NCI-H2081 treated with DMSO at 0.1 percent for 48 hours (cell line): ENCODE results near the gene KIF1B.
"Not testable (repeated sequence)": the region's sequence is repeated elsewhere in the genome, so short reads cannot be mapped to it uniquely, and the experiment has no call there.

Experiments
- DNase-seq: peaks from one replicate; lab custom pipeline; 2025; lab: John Stamatoyannopoulos, UW

KIF1B gene

DNA sequence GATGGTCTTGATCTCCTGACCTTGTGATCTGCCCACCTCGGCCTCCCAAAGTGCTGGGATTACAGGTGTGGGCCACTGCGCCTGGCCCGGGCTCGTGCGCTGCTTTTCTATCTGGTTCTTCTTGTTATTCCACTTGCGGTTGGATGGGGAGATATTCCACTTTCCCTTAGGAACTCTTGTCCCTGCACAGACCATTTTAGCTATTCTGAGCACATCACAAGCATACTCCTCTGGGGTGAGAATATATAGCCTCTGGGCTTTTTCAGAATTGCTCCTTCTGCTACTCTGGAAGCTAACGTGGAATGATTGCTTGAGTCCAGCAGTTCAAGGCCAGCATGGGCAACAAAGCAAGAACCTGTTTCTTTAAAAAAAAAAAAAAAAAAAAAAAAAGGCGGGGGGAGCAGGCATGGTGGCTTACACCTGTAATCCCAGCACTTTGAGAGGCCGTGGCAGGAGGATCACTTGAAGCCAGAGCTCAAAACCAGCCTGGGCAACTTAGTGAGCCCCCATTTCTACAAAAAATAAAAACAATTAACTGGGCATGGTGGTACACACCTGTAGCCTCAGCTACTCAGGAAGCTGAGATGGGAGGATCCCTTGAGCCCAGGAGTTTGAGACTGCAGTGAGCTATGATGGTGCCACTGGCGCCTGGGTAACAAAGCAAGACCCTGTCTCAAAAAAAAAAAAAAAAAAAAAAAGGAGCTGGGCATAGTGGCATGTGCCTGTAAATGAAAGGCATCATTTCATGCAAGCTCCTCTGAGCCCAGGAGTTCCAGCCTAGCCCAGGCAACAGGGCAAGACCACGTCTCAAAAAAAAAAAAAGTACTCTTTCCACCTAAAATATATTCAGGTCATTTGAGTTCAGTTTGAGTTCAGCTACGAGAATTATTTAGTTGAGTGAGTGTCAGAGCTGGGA, 176.6 kb downstream of the KIF1B start:
- no peak for DNase-seq

DNA sequence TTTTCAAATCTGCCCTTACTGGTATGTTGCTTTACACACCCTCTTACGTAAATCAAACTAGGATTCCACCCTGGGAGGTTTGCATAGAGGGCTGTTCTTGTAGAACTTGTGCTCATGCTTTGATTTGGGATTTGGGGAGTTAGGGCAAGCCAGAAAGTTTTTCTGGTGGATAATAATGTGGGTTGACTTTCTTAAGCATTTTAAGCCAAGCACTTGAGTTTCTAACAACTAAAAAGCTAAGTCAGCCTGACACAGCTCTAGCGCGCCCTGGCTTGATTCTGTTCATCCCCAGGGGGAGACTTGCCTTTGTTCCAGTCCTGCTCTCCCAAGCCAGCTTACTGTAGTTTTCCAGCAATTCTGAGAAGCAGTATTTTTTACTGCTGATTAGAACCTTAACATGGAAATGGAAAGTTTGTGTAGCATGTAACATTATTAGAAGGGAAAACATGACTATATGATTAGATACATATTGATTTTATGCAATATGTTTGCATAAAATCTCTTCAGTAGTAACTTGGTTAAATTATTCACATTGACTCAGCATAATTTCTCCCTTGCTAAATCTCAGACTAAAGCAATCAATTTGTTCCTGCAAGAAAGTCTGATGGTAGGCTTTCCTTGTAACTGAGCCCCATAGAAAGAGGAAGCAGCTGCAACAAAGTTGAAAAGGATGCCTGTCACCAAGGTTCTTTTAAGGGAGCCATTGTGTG, 177.5 kb downstream of the KIF1B start:
- no peak for DNase-seq

DNA sequence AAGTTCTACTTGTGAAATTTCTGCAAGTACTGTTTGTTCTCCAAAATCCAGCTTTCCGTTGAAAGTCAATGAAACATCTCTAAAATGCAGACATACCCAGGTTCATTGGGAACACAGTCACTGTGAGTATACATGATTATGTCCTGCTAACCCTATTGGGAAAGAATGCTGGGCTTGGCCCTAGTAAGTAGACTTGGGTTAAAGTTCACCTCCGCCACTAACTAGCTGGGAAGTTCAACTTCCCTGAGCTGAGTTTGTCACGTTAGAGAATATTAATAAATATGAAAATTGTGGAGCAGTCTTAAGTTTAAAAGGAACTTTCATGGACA, 178.0 kb downstream of the KIF1B start:
- no peak for DNase-seq

GRCh38 chr1:10389271-10389973, 179.1 kb downstream of the KIF1B start:
- no peak for DNase-seq

DNA sequence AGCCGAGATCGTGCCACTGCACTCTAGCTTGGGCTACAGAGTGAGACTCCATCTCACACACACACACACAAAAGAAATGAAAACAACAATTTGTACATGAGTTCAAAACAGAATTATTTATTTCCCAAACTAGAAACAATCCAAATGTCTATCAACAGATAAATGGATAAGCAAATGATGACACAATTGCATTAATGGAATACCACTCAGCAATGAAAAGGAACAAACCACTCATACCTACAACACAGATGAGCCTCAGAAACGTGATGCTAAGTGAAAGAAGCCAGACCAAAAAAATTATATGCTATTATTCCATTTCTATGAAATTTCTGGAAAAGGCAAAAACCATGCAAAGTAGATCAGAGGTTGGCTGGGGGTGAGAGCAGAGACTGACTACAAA, 186.5 kb downstream of the KIF1B start:
- DNase-seq = no peak

DNA sequence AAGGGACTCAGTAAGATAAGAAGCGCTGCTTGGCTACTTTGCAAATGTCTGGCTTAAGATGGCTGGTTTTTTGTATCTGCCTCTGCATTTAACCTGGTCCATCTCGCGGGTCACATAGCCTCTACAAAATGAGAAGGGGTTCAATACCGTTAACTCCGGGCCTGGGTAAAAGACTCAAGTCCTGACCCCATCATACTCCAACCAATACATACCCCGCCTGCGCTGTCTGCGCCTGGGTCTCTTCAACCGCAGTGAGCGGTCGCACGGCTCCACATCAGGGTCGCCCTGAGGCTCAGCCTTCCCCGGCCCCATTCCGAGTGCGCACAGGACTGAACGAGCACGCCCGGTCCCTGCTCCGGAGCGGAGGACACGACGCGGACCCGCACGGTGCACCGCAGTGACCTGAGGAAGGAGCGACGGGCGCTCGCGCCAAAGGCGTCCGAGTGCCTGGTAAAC, 187.9 kb downstream of the KIF1B start:
- DNase-seq = no peak

DNA sequence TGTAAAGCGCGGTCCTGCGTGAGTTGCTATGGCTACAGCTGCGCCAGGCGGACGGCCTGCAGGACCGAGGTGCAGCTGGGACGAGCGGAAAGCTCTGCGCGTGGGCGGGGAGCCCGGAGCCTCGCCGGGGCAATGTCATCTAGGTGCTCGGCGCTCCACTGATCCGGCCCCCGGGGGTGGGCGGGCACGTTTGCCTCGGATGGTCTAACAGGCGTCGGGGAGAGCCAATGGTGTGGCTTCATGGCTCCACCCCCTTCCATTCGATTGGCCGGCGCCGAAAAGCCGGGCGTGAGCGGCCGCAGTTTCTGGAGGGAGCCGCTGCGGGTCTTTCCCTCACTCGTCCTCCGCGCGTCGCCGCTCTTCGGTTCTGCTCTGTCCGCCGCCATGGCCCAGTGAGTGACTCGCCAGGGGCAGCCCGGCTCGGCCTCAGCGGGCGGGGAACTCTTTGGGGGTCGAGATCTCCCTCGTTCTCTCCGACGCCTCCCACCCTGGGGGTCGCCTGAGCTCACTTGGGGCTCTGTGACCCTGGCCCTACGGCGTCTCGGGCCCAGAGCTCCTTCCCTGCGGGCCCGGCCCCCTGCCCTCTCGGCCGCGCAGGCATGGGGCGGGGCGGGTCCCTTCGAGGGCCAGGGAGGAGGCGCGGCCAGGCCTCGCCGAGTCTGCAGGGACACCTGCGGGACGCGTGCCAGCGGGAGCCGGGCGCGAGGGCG, 188.5 kb downstream of the KIF1B start, which contains the start of gene PGD:
Gene PGD (plus strand): TSS at position 331 of the 710 bp plus-strand sequence. CDS start 54 bp downstream, at position 385.
- peak; percentile 89 for DNase-seq

DNA sequence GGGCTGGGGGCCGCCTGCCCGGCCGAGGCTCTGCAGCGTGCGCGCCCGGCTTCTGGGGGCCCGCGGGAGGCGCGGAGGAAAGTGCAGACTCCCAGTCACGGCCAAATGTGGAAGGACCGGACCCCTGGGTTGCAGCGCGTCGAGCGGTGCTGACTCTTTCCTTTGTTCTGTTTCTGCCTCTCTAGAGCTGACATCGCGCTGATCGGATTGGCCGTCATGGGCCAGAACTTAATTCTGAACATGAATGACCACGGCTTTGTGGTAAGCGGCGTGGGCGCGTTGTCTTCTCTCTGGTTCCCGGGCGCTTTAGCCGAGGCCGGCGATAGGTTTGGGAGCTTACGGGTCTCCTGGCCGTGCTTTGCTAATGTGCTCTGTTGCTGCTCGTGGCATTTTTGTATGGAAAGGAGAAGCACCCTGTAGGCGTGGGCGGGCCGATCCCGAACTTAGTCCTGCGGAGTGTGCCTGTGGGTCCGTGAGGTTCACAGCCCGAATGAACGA, 189.1 kb downstream of the KIF1B start:
- no peak for DNase-seq

GRCh38 chr1:10400013-10400412, 189.6 kb downstream of the KIF1B start:
- no peak for DNase-seq

DNA sequence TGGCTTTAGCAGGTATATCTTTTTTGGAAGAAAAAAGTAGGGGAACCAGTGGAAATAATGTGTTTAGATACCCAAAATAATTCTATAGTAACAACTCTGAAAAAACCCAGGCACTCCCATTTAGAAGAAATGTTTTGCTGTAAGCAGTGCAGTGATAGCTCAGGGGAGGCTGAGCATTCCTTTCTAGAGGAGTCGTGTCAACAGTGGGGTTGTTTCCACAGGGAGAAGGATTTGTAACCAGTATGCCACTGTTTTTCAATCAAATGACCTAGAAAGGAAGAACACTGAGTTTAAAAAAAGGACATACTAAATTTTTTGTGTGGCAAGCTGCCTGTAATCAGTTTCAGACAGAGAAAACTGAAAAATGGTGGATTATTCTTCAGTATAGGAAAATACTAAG, 190.9 kb downstream of the KIF1B start:
- no peak for DNase-seq

GRCh38 chr1:10402729-10403274, 192.4 kb downstream of the KIF1B start:
- no peak for DNase-seq

- DNase-seq = no peak
Observed at GRCh38 chr1:10407201-10407600, 196.8 kb downstream of the KIF1B start.

DNA sequence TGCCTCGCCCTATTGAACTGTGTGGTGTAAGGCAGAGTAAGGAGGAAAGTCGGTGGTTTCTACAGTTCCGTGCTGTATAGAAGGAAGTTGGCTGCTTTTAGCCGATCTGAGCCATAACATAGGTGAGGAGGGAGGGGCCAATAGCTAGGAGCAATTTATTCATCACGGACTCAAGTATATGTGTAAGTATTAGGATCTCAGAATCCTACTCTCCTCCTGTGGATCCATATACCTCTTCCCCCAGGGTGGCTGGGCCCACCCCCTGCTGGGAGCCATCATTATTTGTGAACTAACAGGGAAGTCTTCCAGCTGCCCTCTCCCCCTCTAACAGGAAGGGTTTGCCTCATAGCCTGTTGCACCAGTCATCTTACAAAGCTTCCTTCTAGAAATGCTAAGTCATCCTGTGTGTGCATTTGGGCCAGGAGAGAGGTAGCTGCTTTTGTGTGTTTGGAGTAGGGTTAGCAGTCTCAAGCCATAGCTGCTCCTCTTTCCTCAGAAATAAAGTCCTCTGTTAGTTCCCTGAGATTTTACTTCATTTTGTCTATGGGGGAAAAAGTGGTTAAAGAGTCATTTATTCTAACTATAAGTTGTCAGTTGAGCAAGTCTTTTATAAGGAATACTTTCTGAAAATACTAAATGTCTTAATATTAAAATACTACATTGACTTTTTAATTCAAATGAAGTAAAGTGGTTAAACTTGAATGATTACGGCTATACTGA, 205.0 kb downstream of the KIF1B start:
- DNase-seq = no peak

DNA sequence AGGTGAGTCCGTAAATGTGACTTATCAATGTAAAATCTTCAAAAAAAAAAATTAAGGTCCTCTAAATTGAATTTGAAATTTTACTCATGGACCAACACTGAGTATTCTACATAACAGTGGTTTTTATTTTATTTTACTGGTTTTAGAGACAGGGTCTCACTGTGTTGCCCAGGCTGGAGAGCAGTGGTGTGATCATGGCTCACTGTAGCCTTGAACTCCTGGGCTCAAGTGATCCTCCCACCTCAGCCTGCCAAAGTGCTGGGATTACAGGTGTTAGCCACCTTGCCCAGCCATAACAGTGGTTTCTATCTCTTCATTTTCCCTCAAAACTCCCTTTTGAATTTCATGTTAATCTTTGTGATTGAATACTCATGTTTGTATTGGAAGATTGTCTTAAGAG, 205.6 kb downstream of the KIF1B start:
- not testable (repeated sequence) for DNase-seq

DNA sequence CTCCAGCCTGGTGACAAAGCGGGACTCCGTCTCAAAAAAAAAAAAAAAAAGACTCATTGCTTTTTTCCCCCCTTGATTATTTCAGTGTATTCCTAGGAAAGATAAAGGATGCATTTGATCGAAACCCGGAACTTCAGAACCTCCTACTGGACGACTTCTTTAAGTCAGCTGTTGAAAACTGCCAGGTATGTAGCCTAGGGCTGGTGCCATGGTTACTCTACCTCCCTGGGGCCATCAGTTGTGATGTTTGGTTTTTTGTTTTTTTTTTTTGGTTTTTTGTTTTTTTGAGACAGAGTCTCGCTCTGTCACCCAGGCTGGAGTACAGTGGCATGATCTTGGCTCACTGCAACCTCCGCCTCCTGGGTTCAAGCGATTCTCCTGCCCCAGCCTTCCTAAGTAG, 208.4 kb downstream of the KIF1B start:
- not testable (repeated sequence) for DNase-seq

DNA sequence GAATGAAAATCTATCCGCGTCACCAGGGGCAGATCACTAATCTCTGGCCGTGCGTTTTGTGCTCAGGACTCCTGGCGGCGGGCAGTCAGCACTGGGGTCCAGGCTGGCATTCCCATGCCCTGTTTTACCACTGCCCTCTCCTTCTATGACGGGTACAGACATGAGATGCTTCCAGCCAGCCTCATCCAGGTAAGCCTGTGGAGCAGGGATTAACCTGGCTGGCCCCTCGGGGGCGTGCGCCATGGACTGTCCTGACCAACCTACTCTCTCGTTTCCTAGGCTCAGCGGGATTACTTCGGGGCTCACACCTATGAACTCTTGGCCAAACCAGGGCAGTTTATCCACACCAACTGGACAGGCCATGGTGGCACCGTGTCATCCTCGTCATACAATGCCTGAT, 209.0 kb downstream of the KIF1B start:
- no peak for DNase-seq

- no peak for DNase-seq
Observed at GRCh38 chr1:10421637-10422036, 211.3 kb downstream of the KIF1B start.

DNA sequence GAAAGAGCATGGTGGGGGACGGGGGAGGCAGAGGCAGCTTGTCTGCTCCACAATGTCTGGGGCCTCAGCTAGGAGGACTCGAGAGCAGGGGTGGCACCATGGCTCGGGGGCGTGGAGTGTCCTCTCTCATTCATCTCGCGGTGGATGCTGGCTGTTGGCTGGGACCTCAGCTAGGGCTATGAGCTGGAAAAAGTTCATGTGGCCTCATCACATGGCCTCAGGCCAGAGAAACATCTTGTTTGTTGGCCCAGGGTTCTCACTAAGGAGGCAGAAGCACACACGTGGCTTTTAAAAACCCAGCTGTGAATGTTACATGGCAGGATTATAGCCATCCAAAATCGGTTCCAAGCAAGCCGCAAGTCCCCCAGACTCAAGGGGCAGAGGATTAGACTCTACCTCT, 213.7 kb downstream of the KIF1B start:
- DNase-seq = no peak

DNA sequence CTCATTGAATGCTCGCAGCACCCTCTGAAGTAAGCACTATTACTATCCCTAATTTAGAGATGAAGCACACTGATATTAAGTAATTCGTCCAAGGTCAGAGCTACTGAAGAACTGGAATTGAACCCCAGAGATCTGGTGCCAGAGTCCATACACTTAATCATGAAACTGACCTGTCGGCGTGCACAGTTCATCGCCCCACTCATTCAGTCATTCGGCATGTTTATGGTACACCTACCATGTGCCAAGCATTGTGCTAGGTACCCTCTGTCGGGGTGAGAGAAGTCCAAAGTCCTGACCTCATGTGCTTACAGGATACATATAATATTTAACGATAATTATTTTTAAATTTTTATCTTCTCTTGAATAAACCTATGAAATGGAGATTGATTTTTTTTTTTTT, 214.3 kb downstream of the KIF1B start:
- no peak for DNase-seq

GRCh38 chr1:10425826-10426534, 215.6 kb downstream of the KIF1B start:
- DNase-seq = not testable (repeated sequence)
